LNCaP clone FGC (cell line): ENCODE results near the gene KRT32.

ENCODE experiments used
- DNase-seq: peaks from one replicate; pipeline ENCODE4 v3.0.0-alpha.2; 2011; ENCODE audit warnings: low read depth
- H3K4me3 ChIP-seq: 2 replicates; pipeline ENCODE4 v1.5.1; 2011; ENCODE audit warnings: mild to moderate bottlenecking, low read depth, low read length, control low read depth
- CTCF ChIP-seq: IDR thresholded peaks from 2 replicates; pipeline ENCODE4 v1.5.1; 2012; ENCODE audit warnings: mild to moderate bottlenecking; ENCODE audit not compliant: control insufficient read depth, insufficient read depth; ENCODE audit errors: extremely low read depth

Gene KRT32

GRCh38 chr17:41466988-41467387 is at the start of gene KRT32:
TSS of gene KRT32 (minus strand) at chr17:41467386. CDS start at chr17:41467325, 61 bp downstream.
- DNase-seq, result no peak
- H3K4me3 ChIP-seq, result no peak within 1 kb of the TSS
- no peak for TF ChIP-seq CTCF

GRCh38 chr17:41516830-41517283 is 49.7 kb upstream of the KRT32 start:
- TF ChIP-seq CTCF, result no peak

DNA sequence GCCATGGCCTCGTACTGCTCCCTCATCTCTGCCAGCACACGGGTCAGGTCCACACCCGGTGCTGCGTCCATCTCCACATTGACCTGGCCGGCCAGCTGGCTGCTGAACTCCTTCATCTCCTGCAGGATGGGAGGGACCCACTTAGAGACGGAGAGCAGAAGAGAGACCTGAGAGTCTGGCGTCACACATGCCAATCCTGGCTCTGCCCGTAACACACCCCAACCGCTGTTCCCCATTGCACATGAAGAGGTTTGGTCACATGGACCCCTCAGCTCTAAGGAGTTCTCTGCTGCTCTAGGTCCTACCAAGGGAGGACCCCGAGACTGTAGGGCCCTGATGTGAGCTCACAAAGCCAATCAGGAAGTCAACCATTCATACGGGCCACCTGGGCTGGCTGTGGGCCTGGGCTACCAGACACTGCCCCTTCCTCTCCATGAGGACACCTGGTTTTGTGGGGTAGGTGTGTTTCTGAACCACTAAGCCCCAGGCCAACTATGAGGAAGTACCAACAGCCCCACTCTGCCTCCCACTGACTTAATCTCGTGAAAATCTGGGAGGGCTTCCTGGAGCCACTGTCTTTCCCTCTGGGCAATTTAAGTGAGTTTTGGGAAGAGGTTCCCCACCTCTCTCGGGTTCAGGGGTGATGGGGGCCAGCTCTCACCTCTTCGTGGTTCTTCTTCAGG is 49.1 kb upstream of the KRT32 start:
- no peak for DNase-seq
- TF ChIP-seq CTCF, result no peak
- no peak overlapping the region for H3K4me3 ChIP-seq

More at GRCh38 chr17:41516830-41517283, 49.7 kb upstream of the KRT32 start:
- H3K4me3 ChIP-seq, result no peak overlapping the region
- no peak for DNase-seq

GRCh38 chr17:41513168-41513547 is 46.0 kb upstream of the KRT32 start:
- DNase-seq, result no peak
- TF ChIP-seq CTCF, result no peak
- H3K4me3 ChIP-seq, result no peak overlapping the region

DNA sequence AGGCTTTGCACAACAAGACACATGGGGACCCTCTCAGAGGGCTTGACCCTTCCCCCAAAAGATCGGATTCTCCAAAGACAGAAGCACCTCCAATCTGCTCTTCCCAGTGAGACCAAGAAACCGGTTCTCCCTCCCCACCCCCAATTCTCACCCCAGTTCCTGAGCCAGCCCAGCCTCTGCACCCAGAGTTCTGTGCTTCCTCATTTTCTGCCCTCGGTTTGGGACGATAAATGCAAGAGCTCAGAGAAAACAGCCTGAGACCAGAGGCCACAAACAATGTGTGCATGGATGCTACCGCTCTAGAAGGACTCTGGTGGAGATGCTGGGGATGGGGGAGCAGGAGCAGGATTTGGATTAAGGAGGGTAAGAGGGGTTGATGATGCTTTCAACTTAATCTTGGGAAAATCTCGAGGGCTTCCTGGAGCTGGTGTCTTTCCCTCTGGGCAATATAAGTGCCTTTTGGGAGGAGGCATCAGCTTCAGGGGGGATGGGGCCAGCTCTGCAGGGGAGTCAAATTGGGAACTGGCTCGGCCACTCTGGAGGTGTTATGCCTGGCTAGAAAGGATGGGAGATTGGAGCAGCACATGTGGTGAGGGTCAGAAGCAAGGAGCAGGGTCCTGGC is 45.5 kb upstream of the KRT32 start:
- TF ChIP-seq CTCF, result no peak
- no peak for DNase-seq
- H3K4me3 ChIP-seq, result no peak overlapping the region

- no peak for TF ChIP-seq CTCF
- H3K4me3 ChIP-seq, result no peak overlapping the region
- no peak for DNase-seq
Observed at GRCh38 chr17:41511716-41512115, 44.5 kb upstream of the KRT32 start.
